Measurements from ENCODE around the gene TBPL1. TPM values are rescaled to one million over a fixed set of nuclear protein-coding genes. Genes with fewer than 3 reads are reported as not detected.

Gene TBPL1
- total RNA-seq, result 10 to 100 TPM; 10.1 to 18.6 (median 12.3) TPM

GRCh38 chr6:133952815-133953633, at the start of gene TBPL1:
Gene TBPL1 (plus strand): TSS chr6:133953224. CDS start chr6:133980126, 26,902 bp downstream.
- ATAC-seq (ENCODE audit: low FRiP score) (peak; percentile 97), DNase-seq (ENCODE audit: low spot score) (peak; percentile 77)
- TF ChIP-seq, protein P1, sequence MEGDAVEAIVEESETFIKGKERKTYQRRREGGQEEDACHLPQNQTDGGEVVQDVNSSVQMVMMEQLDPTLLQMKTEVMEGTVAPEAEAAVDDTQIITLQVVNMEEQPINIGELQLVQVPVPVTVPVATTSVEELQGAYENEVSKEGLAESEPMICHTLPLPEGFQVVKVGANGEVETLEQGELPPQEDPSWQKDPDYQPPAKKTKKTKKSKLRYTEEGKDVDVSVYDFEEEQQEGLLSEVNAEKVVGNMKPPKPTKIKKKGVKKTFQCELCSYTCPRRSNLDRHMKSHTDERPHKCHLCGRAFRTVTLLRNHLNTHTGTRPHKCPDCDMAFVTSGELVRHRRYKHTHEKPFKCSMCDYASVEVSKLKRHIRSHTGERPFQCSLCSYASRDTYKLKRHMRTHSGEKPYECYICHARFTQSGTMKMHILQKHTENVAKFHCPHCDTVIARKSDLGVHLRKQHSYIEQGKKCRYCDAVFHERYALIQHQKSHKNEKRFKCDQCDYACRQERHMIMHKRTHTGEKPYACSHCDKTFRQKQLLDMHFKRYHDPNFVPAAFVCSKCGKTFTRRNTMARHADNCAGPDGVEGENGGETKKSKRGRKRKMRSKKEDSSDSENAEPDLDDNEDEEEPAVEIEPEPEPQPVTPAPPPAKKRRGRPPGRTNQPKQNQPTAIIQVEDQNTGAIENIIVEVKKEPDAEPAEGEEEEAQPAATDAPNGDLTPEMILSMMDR (IDR thresholded peaks at IDR 0.05), result no peak

- no peak for ATAC-seq (ENCODE audit: low FRiP score)
- TF ChIP-seq, protein P1 (IDR thresholded peaks at IDR 0.05), result no peak
- no peak for DNase-seq (ENCODE audit: low spot score)
These were observed 49.2 kb upstream of the TBPL1 start for GRCh38 chr6:133903855-133904254.

- no peak for ATAC-seq (ENCODE audit: low FRiP score)
- no peak for DNase-seq (ENCODE audit: low spot score)
- TF ChIP-seq, protein P1 (IDR thresholded peaks at IDR 0.05), result no peak
These were observed 47.0 kb upstream of the TBPL1 start for GRCh38 chr6:133906050-133906449.

DNA sequence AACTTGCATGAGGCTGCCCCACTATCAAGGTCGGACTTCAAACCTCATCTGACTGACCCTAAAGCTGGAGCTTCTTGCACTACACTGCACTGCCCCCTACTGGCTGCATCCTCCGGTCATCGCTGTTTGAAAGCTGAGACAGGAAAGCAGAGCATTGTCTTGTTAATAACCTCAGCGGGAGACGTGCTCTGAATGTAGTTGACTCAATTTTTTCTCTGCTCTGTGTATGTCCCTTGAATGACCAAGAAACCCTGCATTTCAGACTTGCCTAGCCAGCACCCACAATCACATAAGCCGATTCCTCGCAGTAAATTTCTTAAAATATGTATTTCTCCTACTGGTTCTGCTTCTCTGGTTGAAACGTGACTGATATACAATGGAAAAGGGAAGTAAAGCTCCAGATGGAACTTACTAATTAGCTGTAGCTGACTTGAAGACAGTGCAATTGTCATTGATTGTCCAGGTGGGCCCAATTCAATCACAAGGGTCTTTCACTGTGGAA, 36.3 kb upstream of the TBPL1 start:
- ATAC-seq (ENCODE audit: low FRiP score) (peak; percentile 82), DNase-seq (ENCODE audit: low spot score) (peak; percentile 100)
- TF ChIP-seq, protein P1 (IDR thresholded peaks at IDR 0.05), result peak in 2 of 3 donors; percentile 77 to 90

DNA sequence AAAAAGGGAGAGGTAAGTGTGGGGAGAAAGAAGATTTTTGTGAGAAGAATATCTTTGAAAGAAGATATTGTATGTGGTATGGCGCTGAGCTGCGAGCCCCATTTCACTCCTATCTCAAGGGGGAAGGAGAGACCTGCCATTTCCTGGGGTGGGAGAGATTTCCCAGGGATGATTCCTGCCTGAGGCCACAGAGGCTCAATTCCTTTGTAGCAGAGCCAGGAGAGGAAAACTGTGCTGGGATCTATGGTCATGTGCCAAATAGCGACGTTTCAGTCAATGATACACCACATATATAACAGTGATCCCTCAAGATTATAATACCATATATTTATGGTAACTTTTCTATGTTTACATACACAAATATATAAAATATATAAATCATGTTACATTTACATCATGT, 35.2 kb upstream of the TBPL1 start:
- TF ChIP-seq, protein P1 (IDR thresholded peaks at IDR 0.05), result no peak
- no peak for DNase-seq (ENCODE audit: low spot score)
- ATAC-seq (ENCODE audit: low FRiP score), result no peak

- DNase-seq (ENCODE audit: low spot score) (no peak), ATAC-seq (ENCODE audit: low FRiP score) (no peak)
- TF ChIP-seq, protein P1 (IDR thresholded peaks at IDR 0.05), result no peak
These were observed 34.7 kb upstream of the TBPL1 start for GRCh38 chr6:133918208-133918930.
